ENCODE data around the gene BBX. TPM values are rescaled to one million over a fixed set of nuclear protein-coding genes. Genes with fewer than 3 reads are reported as not detected.

BBX gene
- total and polyA plus RNA-seq, 2 of the 13 experiments (the other 11 are each of a cell fraction or from before 2014, with no cell fraction given): 13.7 to 23.2 TPM

- H3K9ac ChIP-seq (ENCODE audit: insufficient read depth, low read depth, low read length): no peak overlapping the region
- intact Hi-C loops (cut with micrococcal nuclease; ENCODE audit: unreplicated experiment) (no loop called here), in situ Hi-C loops (cut with HindIII; ENCODE audit: extremely low pct_ligation_motif_present, low pct_unique_long_range_greater_than_20kb) (no loop called here)
- H4K20me1 ChIP-seq (ENCODE audit: insufficient read depth, low read length): no peaks in the 10 kb centered on the region
- BruUV-seq (replicated peaks): no TSS peak
- no peaks in the 10 kb centered on the region for H3K36me3 ChIP-seq (replicated peaks in 1 of 2; ENCODE audit: control insufficient read depth in 1 of 2, insufficient read depth in 2 of 2, low read length in 2 of 2)
- ATAC-seq (no peak), DNase-seq (ENCODE audit: low spot score) (no peak), FAIRE-seq (no peak)
- WGBS (ENCODE audit: low lambda C conversion rate): 98% methylated on average over 3 of the region's 3 CpGs
- POLR2A ChIA-PET: no interaction called here
- H3K27me3 ChIP-seq (ENCODE audit: control insufficient read depth in 1 of 2, insufficient read depth in 2 of 2, low read length in 2 of 2): no peaks in the 10 kb centered on the region
- H3K27ac ChIP-seq (ENCODE audit: extremely low read length, insufficient read depth, low read length): no peak overlapping the region
- no peaks in the 10 kb centered on the region for H3K79me2 ChIP-seq (ENCODE audit: insufficient read depth, low read length)
- CTCF ChIA-PET (ENCODE audit: low intra/inter-chr PET ratio, low total read pairs): no interaction called here
- no peak overlapping the region for H3K4me3 ChIP-seq (replicated peaks in 1 of 3; ENCODE audit: insufficient read depth in 1 of 3, low read depth in 2 of 3, low read length in 3 of 3)
- no peak overlapping the region for H2AFZ ChIP-seq (ENCODE audit: low read length)
- H3K9me3 ChIP-seq (ENCODE audit: low read length): no peaks in the 10 kb centered on the region
- H3K4me1 ChIP-seq (ENCODE audit: insufficient read depth, low read length): no peaks in the 10 kb centered on the region
- no peak for TF ChIP-seq ZSCAN25 (CRISPR knock-in tag; IDR thresholded peaks at IDR 0.05)
- no peak overlapping the region for H3K4me2 ChIP-seq (ENCODE audit: low read depth, low read length)
Observed at GRCh38 chr3:107670986-107671385, 148.2 kb downstream of the BBX start.

- 95% methylated on average over 7 of the region's 7 CpGs for WGBS (ENCODE audit: low lambda C conversion rate)
- in situ Hi-C loops (cut with HindIII; ENCODE audit: extremely low pct_ligation_motif_present, low pct_unique_long_range_greater_than_20kb): no loop called here
- no TSS peak for BruUV-seq (replicated peaks)
- H4K20me1 ChIP-seq (ENCODE audit: insufficient read depth, low read length): no peaks in the 10 kb centered on the region
- H3K9me3 ChIP-seq (ENCODE audit: low read length): no peaks in the 10 kb centered on the region
- ChIA-PET CTCF (ENCODE audit: low intra/inter-chr PET ratio, low total read pairs) (no interaction called here), POLR2A (no interaction called here)
- no peaks in the 10 kb centered on the region for H3K36me3 ChIP-seq (replicated peaks in 1 of 2; ENCODE audit: control insufficient read depth in 1 of 2, insufficient read depth in 2 of 2, low read length in 2 of 2)
- FAIRE-seq (no peak), DNase-seq (ENCODE audit: low spot score) (no peak), ATAC-seq (no peak)
- intact Hi-C loops (cut with micrococcal nuclease; ENCODE audit: unreplicated experiment): no loop called here
- no peak for TF ChIP-seq PRDM15 (CRISPR knock-in tag; IDR thresholded peaks at IDR 0.05)
- no peak for TF ChIP-seq ZNF331 (CRISPR knock-in tag; IDR thresholded peaks at IDR 0.05)
- TF ChIP-seq FOXM1 (CRISPR knock-in tag; IDR thresholded peaks at IDR 0.05): no peak
- no peak for TF ChIP-seq HNF4G (IDR thresholded peaks at IDR 0.05; ENCODE audit: borderline replicate concordance, low read depth, low read length)
- no peak for TF ChIP-seq HNF4G (CRISPR knock-in tag; IDR thresholded peaks at IDR 0.05; ENCODE audit: borderline replicate concordance, low read depth)
- no peak for TF ChIP-seq ZNF264 (CRISPR knock-in tag; IDR thresholded peaks at IDR 0.05)
- H3K27me3 ChIP-seq (ENCODE audit: control insufficient read depth in 1 of 2, insufficient read depth in 2 of 2, low read length in 2 of 2): no peaks in the 10 kb centered on the region
- H3K4me2 ChIP-seq (ENCODE audit: low read depth, low read length): no peak overlapping the region
- no peak overlapping the region for H2AFZ ChIP-seq (ENCODE audit: low read length)
- no peak overlapping the region for H3K4me3 ChIP-seq (replicated peaks in 1 of 3; ENCODE audit: insufficient read depth in 1 of 3, low read depth in 2 of 3, low read length in 3 of 3)
- no peaks in the 10 kb centered on the region for H3K79me2 ChIP-seq (ENCODE audit: insufficient read depth, low read length)
- H3K27ac ChIP-seq (ENCODE audit: extremely low read length, insufficient read depth, low read length): no peak overlapping the region
- H3K4me1 ChIP-seq (ENCODE audit: insufficient read depth, low read length): peaks cover 24% of the 10 kb centered on the region
- no peak overlapping the region for H3K9ac ChIP-seq (ENCODE audit: insufficient read depth, low read depth, low read length)
Observed at GRCh38 chr3:107674371-107674770, 151.6 kb downstream of the BBX start.
